ENCODE data around the gene MAP3K12.

GRCh38 chr12:53453953-53454640 is 45.2 kb downstream of the MAP3K12 start:
- TF ChIP-seq POLR2A (IDR thresholded peaks at IDR 0.05; ENCODE audit: low read depth) (no peak), CTCF (IDR thresholded peaks at IDR 0.05) (no peak)
